ENCODE measurements around the gene ZNF143. TPM values are rescaled to one million over a fixed set of nuclear protein-coding genes. Genes with fewer than 3 reads are reported as not detected.

Gene ZNF143
- total RNA-seq, 1 experiment from 2014 or later, result 27.2 TPM

DNA sequence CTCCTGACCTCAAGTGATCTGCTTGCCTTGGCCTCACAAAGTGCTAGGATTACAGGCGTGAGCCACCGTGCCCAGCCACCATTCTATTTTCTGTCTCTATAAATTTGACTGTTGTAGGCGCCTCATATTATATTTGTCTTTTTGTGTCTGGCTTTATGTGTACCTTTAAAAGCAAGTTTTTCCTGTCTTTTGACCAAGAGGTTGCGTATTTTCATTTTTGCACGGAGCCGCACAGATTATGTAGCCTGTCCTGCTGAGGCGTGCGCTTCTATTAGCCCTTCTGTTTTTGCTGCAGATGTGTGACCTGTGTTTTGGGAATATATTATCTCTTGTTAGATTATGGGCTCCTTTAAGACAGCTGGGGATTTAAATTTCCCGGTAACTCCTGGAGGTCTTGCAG lies 72.2 kb downstream of the ZNF143 start:
- ChIA-PET POLR2A (interaction anchor here (0.9 kb wide), 1 partner anchor 80 kb away, joined by 3 read pairs; no protein-coding TSS in a partner anchor), CTCF (interaction anchor here (1.0 to 2.2 kb wide), 2 partner anchors 40 to 81 kb away, joined by 3 to 9 read pairs; partner anchors contain the start of gene WEE1)
- no peak overlapping the region for H3K4me3 Mint-ChIP-seq (ENCODE audit: unreplicated experiment)
- H3K9me3 ChIP-seq, result no peaks in the 10 kb centered on the region
- H3K4me1 Mint-ChIP-seq (ENCODE audit: low read depth, unreplicated experiment), result peaks cover 32% of the 10 kb centered on the region
- H3K27me3 Mint-ChIP-seq (ENCODE audit: insufficient read depth, unreplicated experiment), result no peaks in the 10 kb centered on the region
- no peak overlapping the region for H3K27ac Mint-ChIP-seq (ENCODE audit: unreplicated experiment)
- H3K36me3 ChIP-seq (ENCODE audit: control insufficient read depth, insufficient read depth, low read length), result peaks cover 1% of the 10 kb centered on the region; the same call in 1 of the 2 replicates
- no TSS peak for BruUV-seq (replicated peaks)
- no peak overlapping the region for H3K4me3 ChIP-seq (ENCODE audit: low read depth, low read length)
- DNase-seq, result no peak
- H3K4me1 ChIP-seq, result peaks cover 55% of the 10 kb centered on the region
- no peaks in the 10 kb centered on the region for H3K27me3 ChIP-seq (replicated peaks; ENCODE audit: control insufficient read depth, insufficient read depth, low read length)
- TF ChIP-seq, protein P1, sequence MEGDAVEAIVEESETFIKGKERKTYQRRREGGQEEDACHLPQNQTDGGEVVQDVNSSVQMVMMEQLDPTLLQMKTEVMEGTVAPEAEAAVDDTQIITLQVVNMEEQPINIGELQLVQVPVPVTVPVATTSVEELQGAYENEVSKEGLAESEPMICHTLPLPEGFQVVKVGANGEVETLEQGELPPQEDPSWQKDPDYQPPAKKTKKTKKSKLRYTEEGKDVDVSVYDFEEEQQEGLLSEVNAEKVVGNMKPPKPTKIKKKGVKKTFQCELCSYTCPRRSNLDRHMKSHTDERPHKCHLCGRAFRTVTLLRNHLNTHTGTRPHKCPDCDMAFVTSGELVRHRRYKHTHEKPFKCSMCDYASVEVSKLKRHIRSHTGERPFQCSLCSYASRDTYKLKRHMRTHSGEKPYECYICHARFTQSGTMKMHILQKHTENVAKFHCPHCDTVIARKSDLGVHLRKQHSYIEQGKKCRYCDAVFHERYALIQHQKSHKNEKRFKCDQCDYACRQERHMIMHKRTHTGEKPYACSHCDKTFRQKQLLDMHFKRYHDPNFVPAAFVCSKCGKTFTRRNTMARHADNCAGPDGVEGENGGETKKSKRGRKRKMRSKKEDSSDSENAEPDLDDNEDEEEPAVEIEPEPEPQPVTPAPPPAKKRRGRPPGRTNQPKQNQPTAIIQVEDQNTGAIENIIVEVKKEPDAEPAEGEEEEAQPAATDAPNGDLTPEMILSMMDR (IDR thresholded peaks at IDR 0.05; ENCODE audit: insufficient read depth in 1 of 2, low read depth in 1 of 2, low read length in 1 of 2, severe bottlenecking in 1 of 2, unreplicated experiment in 1 of 2), result no peak
- H3K9me3 Mint-ChIP-seq (ENCODE audit: unreplicated experiment), result no peaks in the 10 kb centered on the region
- H3K36me3 Mint-ChIP-seq (ENCODE audit: insufficient read depth, unreplicated experiment), result no peaks in the 10 kb centered on the region
- intact Hi-C loops (cut with micrococcal nuclease; ENCODE audit: unreplicated experiment), result no loop called here

DNA sequence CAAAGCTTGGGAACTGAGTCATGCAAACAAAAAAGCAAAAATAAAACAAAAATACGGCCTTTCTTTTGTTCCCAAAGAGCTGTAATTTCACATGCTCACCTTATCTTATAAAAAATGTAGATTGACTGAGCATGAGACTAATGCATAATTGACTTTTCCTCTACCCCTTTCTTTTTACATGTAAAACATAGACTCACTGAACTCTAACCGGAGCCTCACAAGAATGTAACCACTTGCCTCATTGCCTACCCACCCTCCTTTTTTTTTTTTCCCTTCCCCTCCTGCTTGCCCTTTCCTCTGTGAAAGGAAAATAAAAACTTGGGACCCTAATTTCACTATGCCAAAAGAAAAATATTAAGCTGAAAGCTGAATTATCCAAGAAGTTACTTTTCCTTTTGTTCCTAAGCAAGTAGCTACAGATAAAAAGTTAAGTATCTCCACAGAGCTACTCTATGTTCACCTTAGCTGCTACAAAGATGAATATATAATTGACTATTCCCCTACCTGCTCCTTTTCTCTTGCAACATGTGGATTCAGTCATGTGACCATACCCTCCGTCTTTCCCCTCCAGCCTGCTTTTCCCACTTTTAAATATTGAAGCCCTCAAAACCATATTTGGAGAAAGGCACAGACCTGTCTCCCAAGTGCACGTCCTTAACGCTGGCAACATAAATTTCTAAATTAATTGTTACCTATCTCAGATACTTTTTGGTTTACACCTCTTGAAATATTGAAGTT lies 73.1 kb downstream of the ZNF143 start:
- intact Hi-C loops (cut with micrococcal nuclease; ENCODE audit: unreplicated experiment), result loop anchor here (2.0 kb wide), 2 partner anchors 35 to 79 kb away; no protein-coding TSS in a partner anchor

More for the DNA sequence above, 73.1 kb downstream of the ZNF143 start:
- Histone ChIP-seq H3K27me3 (replicated peaks; ENCODE audit: control insufficient read depth, insufficient read depth, low read length) (no peaks in the 10 kb centered on the region), H3K9me3 (no peaks in the 10 kb centered on the region), H3K4me1 (peaks cover 48% of the 10 kb centered on the region), H3K4me3 (ENCODE audit: low read depth, low read length) (no peak overlapping the region), H3K36me3 (ENCODE audit: control insufficient read depth, insufficient read depth, low read length) (peaks cover 1% of the 10 kb centered on the region; the same call in 1 of the 2 replicates)
- Mint-ChIP-seq H3K36me3 (ENCODE audit: insufficient read depth, unreplicated experiment) (no peaks in the 10 kb centered on the region), H3K9me3 (ENCODE audit: unreplicated experiment) (no peaks in the 10 kb centered on the region), H3K4me1 (ENCODE audit: low read depth, unreplicated experiment) (peaks cover 31% of the 10 kb centered on the region), H3K4me3 (ENCODE audit: unreplicated experiment) (no peak overlapping the region), H3K27me3 (ENCODE audit: insufficient read depth, unreplicated experiment) (no peaks in the 10 kb centered on the region), H3K27ac (ENCODE audit: unreplicated experiment) (peak overlapping the region; percentile 14)
- POLR2A ChIA-PET, result interaction anchor here (0.9 to 2.2 kb wide), 2 partner anchors 40 to 79 kb away, joined by 3 to 15 read pairs; partner anchors contain the start of gene WEE1
- TF ChIP-seq, protein P1 (IDR thresholded peaks at IDR 0.05; ENCODE audit: insufficient read depth in 1 of 2, low read depth in 1 of 2, low read length in 1 of 2, severe bottlenecking in 1 of 2, unreplicated experiment in 1 of 2), result no peak
- BruUV-seq (replicated peaks), result no TSS peak
- CTCF ChIA-PET, result interaction anchor here (0.6 to 2.2 kb wide), 4 partner anchors 18 to 892 kb away, joined by 3 to 9 read pairs (median 6); partner anchors contain the start of gene WEE1
- DNase-seq, result no peak
